Endothelial cell (in vitro differentiated cells): Measurements from ENCODE around the gene USP10. TPM values are rescaled to one million over a fixed set of nuclear protein-coding genes. Genes with fewer than 3 reads are reported as not detected.
"Not testable (repeated sequence)": the region's sequence is repeated elsewhere in the genome, so short reads cannot be mapped to it uniquely, and the experiment has no call there.

Experiments
- DNase-seq: peaks from one replicate; pipeline ENCODE4 v3.0.0; 2021; ENCODE audit warnings: low spot score
- H3K27ac Mint-ChIP-seq: one replicate; pipeline ENCODE4 v1.8.0; 2021; ENCODE audit warnings: mixed read lengths, inconsistent platforms; ENCODE audit not compliant: unreplicated experiment
- H3K27me3 Mint-ChIP-seq: one replicate; pipeline ENCODE4 v1.8.0; 2021; ENCODE audit warnings: mild to moderate bottlenecking, moderate library complexity, mixed read lengths, inconsistent platforms; ENCODE audit not compliant: unreplicated experiment
- H3K36me3 Mint-ChIP-seq: one replicate; pipeline ENCODE4 v1.8.0; 2021; ENCODE audit warnings: mild to moderate bottlenecking, low read depth, mixed read lengths, inconsistent platforms; ENCODE audit not compliant: unreplicated experiment
- H3K4me1 Mint-ChIP-seq: one replicate; pipeline ENCODE4 v1.8.0; 2021; ENCODE audit warnings: mild to moderate bottlenecking, mixed read lengths, inconsistent platforms; ENCODE audit not compliant: unreplicated experiment
- H3K4me3 Mint-ChIP-seq: one replicate; pipeline ENCODE4 v1.8.0; 2021; ENCODE audit warnings: mild to moderate bottlenecking, mixed read lengths, inconsistent platforms; ENCODE audit not compliant: unreplicated experiment
- H3K9me3 Mint-ChIP-seq: one replicate; pipeline ENCODE4 v1.8.0; 2021; ENCODE audit warnings: mixed read lengths, inconsistent platforms; ENCODE audit not compliant: unreplicated experiment
- CTCF ChIP-seq: fragments of 200-600 bp; sonication (generic); IDR thresholded peaks from one replicate; pipeline ENCODE4 v1.5.0; 2021; ENCODE audit warnings: antibody characterized with exemption; ENCODE audit not compliant: unreplicated experiment
- total RNA-seq: library from RNA; stranded (reverse); fragmentation: NEBNext Ultra II Directional; extraction: Animal tissue kit (Norgen Biotek cat#: 25700); gene quantifications from one replicate; pipeline ENCODE4 v1.2.1, GENCODE V29; 2021; ENCODE audit not compliant: unreplicated experiment

USP10 gene
- total RNA-seq, 1 donor from 2014 or later, result 81.2 TPM

GRCh38 chr16:84746875-84747274, 47.1 kb downstream of the USP10 start:
- DNase-seq, result no peak
- no peak overlapping the region for H3K27ac Mint-ChIP-seq
- H3K4me1 Mint-ChIP-seq, result peaks cover 14% of the 10 kb centered on the region
- no peak overlapping the region for H3K4me3 Mint-ChIP-seq
- no peaks in the 10 kb centered on the region for H3K9me3 Mint-ChIP-seq
- TF ChIP-seq CTCF, result peak; percentile 41
- peaks cover 5% of the 10 kb centered on the region for H3K36me3 Mint-ChIP-seq
- no peaks in the 10 kb centered on the region for H3K27me3 Mint-ChIP-seq

GRCh38 chr16:84748247-84748646, 48.4 kb downstream of the USP10 start:
- not testable (repeated sequence) for H3K36me3 Mint-ChIP-seq, DNase-seq, H3K27me3 Mint-ChIP-seq, H3K27ac Mint-ChIP-seq, H3K4me3 Mint-ChIP-seq, H3K9me3 Mint-ChIP-seq
- peaks cover 20% of the 10 kb centered on the region for H3K4me1 Mint-ChIP-seq

- Mint-ChIP-seq H3K4me3 (no peak overlapping the region), H3K27me3 (no peaks in the 10 kb centered on the region), H3K4me1 (peaks cover 21% of the 10 kb centered on the region), H3K36me3 (peaks cover 5% of the 10 kb centered on the region), H3K27ac (peak overlapping the region; percentile 10), H3K9me3 (no peaks in the 10 kb centered on the region)
- DNase-seq, result no peak
- no peak for TF ChIP-seq CTCF
These were observed 49.3 kb downstream of the USP10 start for GRCh38 chr16:84749072-84749471.

DNA sequence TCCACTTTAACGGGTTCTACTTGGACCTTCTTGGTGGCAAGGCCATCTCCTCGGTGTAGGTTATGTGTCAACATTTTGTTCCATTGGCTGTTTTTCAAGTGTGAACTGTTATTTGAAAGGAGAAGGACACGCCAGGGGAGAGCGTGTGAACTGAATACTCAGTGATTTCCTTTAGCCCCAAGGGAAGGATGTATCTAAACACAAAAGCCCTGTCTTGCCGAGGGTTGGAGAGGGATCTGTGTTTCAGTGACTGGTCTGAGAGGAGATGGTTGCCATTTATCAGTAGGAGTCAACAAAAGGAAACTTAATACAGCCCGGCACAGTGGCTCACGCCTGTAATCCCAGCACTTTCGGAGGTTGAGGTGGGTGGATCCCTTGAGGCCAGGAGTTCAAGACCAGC, 50.0 kb downstream of the USP10 start:
- no peak for TF ChIP-seq CTCF
- Mint-ChIP-seq H3K9me3 (no peaks in the 10 kb centered on the region), H3K27ac (peak overlapping the region; percentile 95), H3K4me1 (peaks cover 21% of the 10 kb centered on the region), H3K27me3 (no peaks in the 10 kb centered on the region), H3K4me3 (no peak overlapping the region), H3K36me3 (peaks cover 5% of the 10 kb centered on the region)
- no peak for DNase-seq

DNA sequence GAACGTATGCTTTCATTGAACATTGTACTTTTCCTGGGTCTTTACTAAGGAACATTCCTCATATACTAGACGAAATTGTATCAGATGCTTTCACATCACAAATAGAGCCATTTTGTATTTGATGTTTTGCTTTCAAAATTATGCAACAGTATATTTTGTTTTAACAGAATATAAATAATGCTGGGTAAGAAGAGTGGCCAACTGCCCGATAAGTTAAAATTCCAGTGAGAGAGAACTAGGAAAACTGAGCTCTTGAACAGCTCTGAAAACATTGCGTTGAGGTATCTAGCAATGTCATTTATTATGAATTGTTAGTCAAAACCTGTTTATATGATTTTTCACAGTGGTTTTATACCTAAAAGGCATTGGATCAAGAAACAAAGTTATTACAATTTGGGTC, 50.8 kb downstream of the USP10 start:
- no peaks in the 10 kb centered on the region for H3K27me3 Mint-ChIP-seq
- no peak overlapping the region for H3K27ac Mint-ChIP-seq
- H3K4me1 Mint-ChIP-seq, result peaks cover 26% of the 10 kb centered on the region
- no peak overlapping the region for H3K4me3 Mint-ChIP-seq
- TF ChIP-seq CTCF, result no peak
- H3K36me3 Mint-ChIP-seq, result peaks cover under 1% of the 10 kb centered on the region
- H3K9me3 Mint-ChIP-seq, result no peaks in the 10 kb centered on the region
- no peak for DNase-seq

DNA sequence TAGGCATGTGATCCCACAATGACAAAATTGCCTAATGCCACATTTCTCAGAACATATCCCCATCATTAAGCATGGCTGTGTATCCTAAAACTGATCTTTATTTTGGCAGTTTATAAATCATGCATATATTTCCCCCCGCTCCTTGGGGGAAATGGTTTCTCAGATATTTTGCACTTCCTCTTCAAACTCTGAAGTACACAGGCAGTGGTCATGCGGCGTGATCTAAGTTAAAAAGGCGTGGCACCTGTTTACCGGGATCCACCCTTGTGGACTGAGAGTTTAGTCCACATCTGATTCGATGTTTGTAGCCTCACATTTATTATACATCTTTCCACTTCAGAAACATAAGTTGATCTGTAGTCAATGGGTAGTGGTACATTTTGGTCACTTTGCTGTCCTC, 51.4 kb downstream of the USP10 start:
- Mint-ChIP-seq H3K9me3 (no peaks in the 10 kb centered on the region), H3K4me1 (peaks cover 26% of the 10 kb centered on the region), H3K27ac (no peak overlapping the region), H3K36me3 (no peaks in the 10 kb centered on the region), H3K27me3 (no peaks in the 10 kb centered on the region), H3K4me3 (no peak overlapping the region)
- TF ChIP-seq CTCF, result no peak
- DNase-seq, result no peak
